ENCODE results near the gene CPE.

The CPE gene

DNA sequence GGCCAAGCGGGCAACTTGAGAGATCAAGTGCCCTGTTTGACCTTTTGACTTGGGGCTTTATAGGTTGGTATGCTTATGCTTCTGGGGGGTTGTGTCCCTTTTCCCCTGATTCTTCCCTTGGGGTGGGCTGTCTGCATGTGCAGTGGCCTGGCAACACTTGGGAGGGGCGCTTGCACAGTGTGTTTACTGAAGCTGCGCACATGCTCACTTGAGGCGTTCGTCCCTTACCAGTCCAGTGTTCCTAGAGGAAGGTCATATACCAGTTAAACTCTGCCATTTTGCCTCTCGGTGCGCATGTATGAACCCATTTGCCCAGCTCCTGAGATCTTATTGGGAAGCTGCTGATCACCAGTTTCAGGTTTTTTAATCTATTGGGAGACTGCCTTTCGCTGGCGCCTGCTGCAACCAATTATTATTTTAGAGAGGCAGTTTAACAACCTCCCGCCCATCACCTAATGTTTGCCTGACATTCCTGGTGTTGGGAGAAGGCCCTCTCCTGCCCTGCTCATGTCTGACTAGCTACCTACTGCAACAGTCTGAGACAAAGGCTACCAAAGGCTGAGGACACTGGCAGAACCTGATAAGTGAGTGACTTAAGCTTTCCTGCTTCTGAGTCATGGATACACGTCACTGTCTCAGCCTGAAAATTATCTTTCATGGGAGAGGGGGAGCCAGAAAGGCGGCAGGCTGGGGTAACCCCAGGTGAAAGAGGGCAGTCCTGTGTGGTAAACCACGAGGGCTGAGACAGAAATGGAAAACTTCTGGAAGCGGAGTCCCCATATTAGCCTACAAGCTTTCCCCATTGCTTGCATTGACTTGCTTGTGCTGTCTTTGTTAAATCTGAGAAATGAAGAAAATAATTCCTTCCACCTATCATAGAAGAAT is 97.6 kb downstream of the CPE start:
- Histone ChIP-seq H4K5ac (ENCODE audit: low read length) (no peak overlapping the region), H3K27ac (ENCODE audit: low read depth, low read length) (no peak overlapping the region), H2BK120ac (ENCODE audit: low read depth, low read length) (no peak overlapping the region), H3K36me3 (ENCODE audit: control insufficient read depth, insufficient read depth, low read length) (no peaks in the 10 kb centered on the region), H3K4me2 (ENCODE audit: low read length) (no peak overlapping the region), H3K9ac (ENCODE audit: low read length) (no peak overlapping the region), H3K4me3 (ENCODE audit: low read length) (no peak overlapping the region), H4K8ac (ENCODE audit: low read depth, low read length) (no peak overlapping the region), H3K27me3 (ENCODE audit: insufficient read depth, low read length, poor library complexity) (no peaks in the 10 kb centered on the region), H3K56ac (ENCODE audit: low read length) (no peak overlapping the region), H3K79me2 (ENCODE audit: control insufficient read depth, insufficient read depth, low read length) (no peaks in the 10 kb centered on the region), H3K18ac (ENCODE audit: low read length) (no peak overlapping the region), H3K79me1 (ENCODE audit: low read length) (no peaks in the 10 kb centered on the region), H3K4me1 (ENCODE audit: control insufficient read depth, low read depth, low read length) (no peaks in the 10 kb centered on the region), H2AK5ac (ENCODE audit: low read length) (no peak overlapping the region), H3K4ac (ENCODE audit: low read depth, low read length) (no peak overlapping the region), H2BK15ac (replicated peaks; ENCODE audit: low read depth) (no peak overlapping the region), H2BK5ac (ENCODE audit: low read length) (no peak overlapping the region), H3K23ac (ENCODE audit: low read length) (no peak overlapping the region)
- DNase-seq = no peak
- WGBS (ENCODE audit: extremely low coverage, insufficient coverage, low lambda C conversion rate) = no CpG with 5 or more reads among the region's 14 CpGs

- H2BK15ac ChIP-seq (replicated peaks; ENCODE audit: low read depth) = no peak overlapping the region
- no peaks in the 10 kb centered on the region for H3K4me1 ChIP-seq (ENCODE audit: control insufficient read depth, low read depth, low read length)
- no peak overlapping the region for H4K5ac ChIP-seq (ENCODE audit: low read length)
- no peak overlapping the region for H4K8ac ChIP-seq (ENCODE audit: low read depth, low read length)
- H3K27ac ChIP-seq (ENCODE audit: low read depth, low read length) = no peak overlapping the region
- no peaks in the 10 kb centered on the region for H3K36me3 ChIP-seq (ENCODE audit: control insufficient read depth, insufficient read depth, low read length)
- no peak overlapping the region for H3K18ac ChIP-seq (ENCODE audit: low read length)
- WGBS (ENCODE audit: extremely low coverage, insufficient coverage, low lambda C conversion rate) = no CpG with 5 or more reads among the region's 4 CpGs
- H2BK120ac ChIP-seq (ENCODE audit: low read depth, low read length) = no peak overlapping the region
- H3K79me1 ChIP-seq (ENCODE audit: low read length) = no peaks in the 10 kb centered on the region
- no peaks in the 10 kb centered on the region for H3K79me2 ChIP-seq (ENCODE audit: control insufficient read depth, insufficient read depth, low read length)
- no peak overlapping the region for H3K4me3 ChIP-seq (ENCODE audit: low read length)
- no peak overlapping the region for H2BK5ac ChIP-seq (ENCODE audit: low read length)
- no peak for DNase-seq
- no peaks in the 10 kb centered on the region for H3K27me3 ChIP-seq (ENCODE audit: insufficient read depth, low read length, poor library complexity)
- no peak overlapping the region for H3K4me2 ChIP-seq (ENCODE audit: low read length)
- no peak overlapping the region for H2AK5ac ChIP-seq (ENCODE audit: low read length)
- no peak overlapping the region for H3K23ac ChIP-seq (ENCODE audit: low read length)
- H3K4ac ChIP-seq (ENCODE audit: low read depth, low read length) = no peak overlapping the region
- no peak overlapping the region for H3K56ac ChIP-seq (ENCODE audit: low read length)
- no peak overlapping the region for H3K9ac ChIP-seq (ENCODE audit: low read length)
Observed at GRCh38 chr4:165477799-165478198, 99.0 kb downstream of the CPE start.

- no peaks in the 10 kb centered on the region for H3K79me2 ChIP-seq (ENCODE audit: control insufficient read depth, insufficient read depth, low read length)
- no peak overlapping the region for H3K18ac ChIP-seq (ENCODE audit: low read length)
- WGBS (ENCODE audit: extremely low coverage, insufficient coverage, low lambda C conversion rate) = no CpG with 5 or more reads among the region's 1 CpG
- H3K4me1 ChIP-seq (ENCODE audit: control insufficient read depth, low read depth, low read length) = no peaks in the 10 kb centered on the region
- no peak overlapping the region for H3K27ac ChIP-seq (ENCODE audit: low read depth, low read length)
- no peak overlapping the region for H3K56ac ChIP-seq (ENCODE audit: low read length)
- H3K27me3 ChIP-seq (ENCODE audit: insufficient read depth, low read length, poor library complexity) = no peaks in the 10 kb centered on the region
- H3K36me3 ChIP-seq (ENCODE audit: control insufficient read depth, insufficient read depth, low read length) = no peaks in the 10 kb centered on the region
- no peak overlapping the region for H4K8ac ChIP-seq (ENCODE audit: low read depth, low read length)
- H2BK5ac ChIP-seq (ENCODE audit: low read length) = no peak overlapping the region
- no peak overlapping the region for H3K23ac ChIP-seq (ENCODE audit: low read length)
- no peak overlapping the region for H3K4ac ChIP-seq (ENCODE audit: low read depth, low read length)
- no peak for DNase-seq
- H3K79me1 ChIP-seq (ENCODE audit: low read length) = no peaks in the 10 kb centered on the region
- H4K5ac ChIP-seq (ENCODE audit: low read length) = no peak overlapping the region
- no peak overlapping the region for H2AK5ac ChIP-seq (ENCODE audit: low read length)
- no peak overlapping the region for H3K4me3 ChIP-seq (ENCODE audit: low read length)
- H2BK120ac ChIP-seq (ENCODE audit: low read depth, low read length) = no peak overlapping the region
- no peak overlapping the region for H3K9ac ChIP-seq (ENCODE audit: low read length)
- H3K4me2 ChIP-seq (ENCODE audit: low read length) = no peak overlapping the region
- H2BK15ac ChIP-seq (replicated peaks; ENCODE audit: low read depth) = no peak overlapping the region
Observed at GRCh38 chr4:165478260-165478659, 99.5 kb downstream of the CPE start.

DNA sequence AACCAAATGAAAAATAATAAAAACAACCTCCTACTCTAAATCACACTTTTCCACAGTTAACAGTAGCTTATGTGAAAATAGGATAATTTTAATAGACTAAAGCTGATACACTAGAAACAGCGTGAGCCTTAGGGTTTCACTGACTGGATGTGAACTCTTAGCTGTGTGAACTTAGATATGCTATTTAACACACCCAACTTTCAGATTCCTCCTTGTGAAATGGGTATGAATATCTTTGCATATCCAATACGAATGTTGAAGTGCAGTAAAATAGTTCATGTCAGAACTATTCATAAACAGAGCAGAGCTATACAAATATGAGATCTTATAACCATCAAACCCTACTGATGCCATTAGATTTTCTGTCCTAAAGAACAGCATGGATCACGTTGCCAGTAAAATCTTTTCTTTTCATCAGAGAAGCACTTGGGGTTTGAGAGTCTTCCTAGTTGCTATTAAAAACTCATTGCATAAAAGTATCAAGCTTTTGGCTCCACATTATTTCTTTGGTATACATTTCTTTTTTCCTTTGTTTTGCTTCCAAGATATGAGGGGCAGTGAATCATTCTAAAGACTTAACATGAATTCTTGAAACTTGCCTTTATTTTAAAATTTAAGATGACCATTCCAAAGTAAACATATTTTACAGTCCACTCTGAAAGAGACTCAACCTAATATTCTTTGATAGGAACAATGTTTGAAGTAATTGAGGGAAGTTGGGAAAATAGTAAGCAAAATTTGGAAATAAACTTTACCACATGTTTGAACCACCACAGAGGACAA is 102.4 kb downstream of the CPE start:
- H3K79me1 ChIP-seq (ENCODE audit: low read length) = no peaks in the 10 kb centered on the region
- no peak overlapping the region for H2BK15ac ChIP-seq (replicated peaks; ENCODE audit: low read depth)
- no peak overlapping the region for H2AK5ac ChIP-seq (ENCODE audit: low read length)
- no peak overlapping the region for H2BK120ac ChIP-seq (ENCODE audit: low read depth, low read length)
- no peaks in the 10 kb centered on the region for H3K36me3 ChIP-seq (ENCODE audit: control insufficient read depth, insufficient read depth, low read length)
- H3K23ac ChIP-seq (ENCODE audit: low read length) = no peak overlapping the region
- no peak overlapping the region for H3K4me3 ChIP-seq (ENCODE audit: low read length)
- no peaks in the 10 kb centered on the region for H3K4me1 ChIP-seq (ENCODE audit: control insufficient read depth, low read depth, low read length)
- no peak overlapping the region for H4K5ac ChIP-seq (ENCODE audit: low read length)
- H3K27me3 ChIP-seq (ENCODE audit: insufficient read depth, low read length, poor library complexity) = no peaks in the 10 kb centered on the region
- H4K8ac ChIP-seq (ENCODE audit: low read depth, low read length) = no peak overlapping the region
- no peak overlapping the region for H3K56ac ChIP-seq (ENCODE audit: low read length)
- H3K18ac ChIP-seq (ENCODE audit: low read length) = no peak overlapping the region
- no peaks in the 10 kb centered on the region for H3K79me2 ChIP-seq (ENCODE audit: control insufficient read depth, insufficient read depth, low read length)
- H3K4me2 ChIP-seq (ENCODE audit: low read length) = no peak overlapping the region
- no CpG with 5 or more reads among the region's 3 CpGs for WGBS (ENCODE audit: extremely low coverage, insufficient coverage, low lambda C conversion rate)
- no peak overlapping the region for H2BK5ac ChIP-seq (ENCODE audit: low read length)
- no peak overlapping the region for H3K27ac ChIP-seq (ENCODE audit: low read depth, low read length)
- no peak for DNase-seq
- no peak overlapping the region for H3K4ac ChIP-seq (ENCODE audit: low read depth, low read length)
- no peak overlapping the region for H3K9ac ChIP-seq (ENCODE audit: low read length)

DNA sequence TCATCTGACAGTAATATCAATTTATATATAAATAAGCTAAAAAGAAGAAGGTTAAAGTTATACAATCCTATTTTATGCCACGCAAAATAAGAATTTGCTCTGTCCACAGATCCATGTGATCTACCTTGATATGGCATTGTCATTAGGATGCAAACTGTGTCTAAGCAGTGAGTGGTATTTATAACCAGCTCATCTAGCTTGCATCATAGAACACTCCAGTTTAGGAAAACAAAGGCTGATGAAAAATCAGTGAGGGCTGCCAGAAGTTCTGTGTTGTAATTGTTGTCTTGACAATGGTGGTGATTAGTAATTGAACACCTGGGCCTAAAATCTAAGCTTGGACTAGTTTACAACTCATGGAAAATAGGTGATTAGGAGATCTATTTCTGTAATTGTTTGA is 111.0 kb downstream of the CPE start:
- Histone ChIP-seq H3K18ac (ENCODE audit: low read length) (no peak overlapping the region), H4K8ac (ENCODE audit: low read depth, low read length) (no peak overlapping the region), H3K4ac (ENCODE audit: low read depth, low read length) (no peak overlapping the region), H3K9ac (ENCODE audit: low read length) (no peak overlapping the region), H3K27ac (ENCODE audit: low read depth, low read length) (no peak overlapping the region), H3K56ac (ENCODE audit: low read length) (no peak overlapping the region), H4K5ac (ENCODE audit: low read length) (no peak overlapping the region), H2BK15ac (replicated peaks; ENCODE audit: low read depth) (no peak overlapping the region), H2AK5ac (ENCODE audit: low read length) (no peak overlapping the region), H2BK5ac (ENCODE audit: low read length) (no peak overlapping the region), H3K79me1 (ENCODE audit: low read length) (no peaks in the 10 kb centered on the region), H3K79me2 (ENCODE audit: control insufficient read depth, insufficient read depth, low read length) (no peaks in the 10 kb centered on the region), H3K4me2 (ENCODE audit: low read length) (no peak overlapping the region), H3K4me3 (ENCODE audit: low read length) (no peak overlapping the region), H3K27me3 (ENCODE audit: insufficient read depth, low read length, poor library complexity) (peaks cover 2% of the 10 kb centered on the region), H2BK120ac (ENCODE audit: low read depth, low read length) (no peak overlapping the region), H3K36me3 (ENCODE audit: control insufficient read depth, insufficient read depth, low read length) (no peaks in the 10 kb centered on the region), H3K4me1 (ENCODE audit: control insufficient read depth, low read depth, low read length) (peaks cover 2% of the 10 kb centered on the region), H3K23ac (ENCODE audit: low read length) (no peak overlapping the region)
- no peak for DNase-seq
- WGBS (ENCODE audit: extremely low coverage, insufficient coverage, low lambda C conversion rate) = no CpG with 5 or more reads among the region's 1 CpG
